Psoas muscle (tissue), 8 donors: Measurements from ENCODE around the gene CLPTM1L. TPM values are rescaled to one million over a fixed set of nuclear protein-coding genes. Genes with fewer than 3 reads are reported as not detected.
"Not testable (repeated sequence)": the region's sequence is repeated elsewhere in the genome, so short reads cannot be mapped to it uniquely, and the experiment has no call there.

Experiments used
- ATAC-seq, 4 donors: fragments of 200-7000 bp; cut with Tn5 transposase; one replicate each; pipeline ENCODE4 v1.9.1; 2020; ENCODE audit warnings: moderate library complexity in 3 of 4, mild to moderate bottlenecking in 2 of 4
- DNase-seq, 2 donors: peaks; one replicate each; pipeline ENCODE4 v3.0.0-alpha.2; 2020
- H3K27ac ChIP-seq: fragments of 200-600 bp; one replicate; pipeline ENCODE4 v1.8.0; 2022
- H3K27me3 ChIP-seq, 3 donors: fragments of 200-600 bp in 1 of 3; one replicate each; pipeline versions ENCODE4 v1.6.1 to v1.8.0; 2013 to 2022; ENCODE audit warnings: low read length in 2 of 3, mild to moderate bottlenecking in 2 of 3, moderate library complexity in 1 of 3; ENCODE audit not compliant: insufficient read depth in 3 of 3
- H3K36me3 ChIP-seq, 2 donors: fragments of 200-600 bp in 1 of 2; one replicate each; pipeline versions ENCODE4 v1.6.1 to v1.8.0; 2013 to 2022; ENCODE audit warnings: low read depth in 1 of 2, mild to moderate bottlenecking in 1 of 2, moderate library complexity in 1 of 2; ENCODE audit not compliant: insufficient read depth in 1 of 2
- H3K4me1 ChIP-seq: fragments of 200-600 bp; one replicate; pipeline ENCODE4 v1.8.0; 2022
- H3K4me3 ChIP-seq: fragments of 200-600 bp; one replicate; pipeline ENCODE4 v1.8.0; 2022; ENCODE audit warnings: mild to moderate bottlenecking
- H3K9me3 ChIP-seq: fragments of 200-600 bp; one replicate; pipeline ENCODE4 v1.8.0; 2022
- WGBS, 3 donors: extraction: QIAGEN DNeasy Blood & Tissue Kit; methylation state at CpG; one replicate each; pipeline versions ENCODE4 v1.1.6 to v1.1.7; 2013; 5-methylcytosine and 5-hydroxymethylcytosine counted together
- intact Hi-C, 2 donors: fragments of 100-400 bp; cut with DNase I; formaldehyde crosslinking; loops; one replicate each; pipeline versions ENCODE4 v1.11.0 to v1.14.2; 2022
- polyA plus RNA-seq, 3 donors: library from polyadenylated mRNA; stranded (reverse); fragments of 200-250 nt; gene quantifications; one replicate each; pipeline ENCODE4 v1.2.3, GENCODE V29; 2013
- total RNA-seq, 4 donors: library from RNA; stranded (reverse); fragmentation: NEBNext Ultra II Directional in 2 of 4; extraction: Animal tissue kit (Norgen Biotek cat#: 25700) in 2 of 4; gene quantifications; one replicate each; pipeline versions ENCODE4 v1.2.1 to v1.2.4, GENCODE V29; 2021 to 2023
- TF ChIP-seq, protein P1 (sequence below): fragments of 200-600 bp; IDR thresholded peaks from one replicate; pipeline ENCODE4 v1.8.0; 2022; ENCODE audit warnings: antibody characterized with exemption
- donor health status: healthy with polysubstance abuse.
- donor health status: DM: no; HTN: no; CAD: no; lungs with moderate emphysema.
- donor health status: Bipolar disorder and iron deficiency.
- donor health status: healthy.
- donor health status: DM: yes; HTN: yes; CAD: no.
- donor health status: DM: no; HTN: no; CAD: no.
- donor health status: DM: no; HTN: no; CAD: no.
- donor health status: DM: yes; HTN: yes; CAD: no.

The CLPTM1L gene
- total and polyA plus RNA-seq, 7 donors, result 24.2 to 92.4 (median 34.8) TPM

DNA sequence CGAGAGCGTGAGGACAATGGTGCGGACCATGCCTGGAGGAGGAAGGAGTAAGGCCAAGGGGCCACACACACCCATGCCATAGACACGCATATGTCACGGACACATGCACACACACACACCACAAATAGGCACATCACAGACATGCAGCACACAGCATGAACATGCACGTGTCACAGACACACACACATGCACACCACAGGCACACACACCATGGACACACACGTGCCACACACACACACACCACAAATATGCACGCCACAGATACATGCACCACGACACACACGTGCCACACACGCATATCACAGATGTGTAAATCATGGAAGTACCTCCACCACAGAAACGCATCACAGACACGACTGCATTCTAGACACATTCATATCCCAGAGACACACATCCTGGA lies 66.7 kb downstream of the CLPTM1L start:
- ATAC-seq, result no peak

DNA sequence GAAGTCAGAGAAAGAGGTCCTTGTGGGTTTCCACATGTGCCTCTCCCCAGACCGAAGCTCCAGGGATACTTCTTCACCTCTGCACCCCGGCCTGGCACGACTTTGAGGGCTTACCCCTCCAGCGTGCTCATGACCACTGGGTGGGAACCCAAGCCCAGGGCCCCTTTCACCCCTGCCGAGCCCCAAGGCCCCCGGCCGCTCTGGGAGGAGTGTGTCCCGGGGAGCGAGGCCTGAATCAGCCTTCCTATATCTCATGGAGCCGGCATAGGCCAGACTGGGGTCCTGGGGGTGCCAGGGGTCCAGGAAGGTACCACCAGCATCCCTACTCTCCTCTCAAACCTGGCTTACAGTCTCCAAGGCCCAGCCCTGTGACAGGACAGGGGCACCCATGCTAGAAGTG lies 67.1 kb downstream of the CLPTM1L start:
- ATAC-seq, result no peak
- H3K9me3 ChIP-seq, result no peaks in the 10 kb centered on the region
- H3K27me3 ChIP-seq, result no peaks in the 10 kb centered on the region
- H3K27ac ChIP-seq, result no peak overlapping the region
- H3K4me1 ChIP-seq, result no peaks in the 10 kb centered on the region
- DNase-seq, result no peak
- TF ChIP-seq, protein P1, sequence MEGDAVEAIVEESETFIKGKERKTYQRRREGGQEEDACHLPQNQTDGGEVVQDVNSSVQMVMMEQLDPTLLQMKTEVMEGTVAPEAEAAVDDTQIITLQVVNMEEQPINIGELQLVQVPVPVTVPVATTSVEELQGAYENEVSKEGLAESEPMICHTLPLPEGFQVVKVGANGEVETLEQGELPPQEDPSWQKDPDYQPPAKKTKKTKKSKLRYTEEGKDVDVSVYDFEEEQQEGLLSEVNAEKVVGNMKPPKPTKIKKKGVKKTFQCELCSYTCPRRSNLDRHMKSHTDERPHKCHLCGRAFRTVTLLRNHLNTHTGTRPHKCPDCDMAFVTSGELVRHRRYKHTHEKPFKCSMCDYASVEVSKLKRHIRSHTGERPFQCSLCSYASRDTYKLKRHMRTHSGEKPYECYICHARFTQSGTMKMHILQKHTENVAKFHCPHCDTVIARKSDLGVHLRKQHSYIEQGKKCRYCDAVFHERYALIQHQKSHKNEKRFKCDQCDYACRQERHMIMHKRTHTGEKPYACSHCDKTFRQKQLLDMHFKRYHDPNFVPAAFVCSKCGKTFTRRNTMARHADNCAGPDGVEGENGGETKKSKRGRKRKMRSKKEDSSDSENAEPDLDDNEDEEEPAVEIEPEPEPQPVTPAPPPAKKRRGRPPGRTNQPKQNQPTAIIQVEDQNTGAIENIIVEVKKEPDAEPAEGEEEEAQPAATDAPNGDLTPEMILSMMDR, result no peak
- WGBS, 3 donors, result 87 to 92% (median 89%) methylated on average over 10 of the region's 10 CpGs
- no peak overlapping the region for H3K4me3 ChIP-seq
- intact Hi-C loops, result no loop called here
- H3K36me3 ChIP-seq, result no peaks in the 10 kb centered on the region

More for the DNA sequence above, 66.7 kb downstream of the CLPTM1L start:
- H3K27ac ChIP-seq, result no peak overlapping the region
- TF ChIP-seq, protein P1, result no peak
- WGBS, 3 donors, result 93 to 94% (median 94%) methylated on average over 13 of the region's 13 CpGs
- DNase-seq, result no peak
- H3K4me1 ChIP-seq, result no peaks in the 10 kb centered on the region
- H3K27me3 ChIP-seq, result no peaks in the 10 kb centered on the region
- H3K9me3 ChIP-seq, result no peaks in the 10 kb centered on the region
- no peak overlapping the region for H3K4me3 ChIP-seq
- intact Hi-C loops, result no loop called here
- no peaks in the 10 kb centered on the region for H3K36me3 ChIP-seq

DNA sequence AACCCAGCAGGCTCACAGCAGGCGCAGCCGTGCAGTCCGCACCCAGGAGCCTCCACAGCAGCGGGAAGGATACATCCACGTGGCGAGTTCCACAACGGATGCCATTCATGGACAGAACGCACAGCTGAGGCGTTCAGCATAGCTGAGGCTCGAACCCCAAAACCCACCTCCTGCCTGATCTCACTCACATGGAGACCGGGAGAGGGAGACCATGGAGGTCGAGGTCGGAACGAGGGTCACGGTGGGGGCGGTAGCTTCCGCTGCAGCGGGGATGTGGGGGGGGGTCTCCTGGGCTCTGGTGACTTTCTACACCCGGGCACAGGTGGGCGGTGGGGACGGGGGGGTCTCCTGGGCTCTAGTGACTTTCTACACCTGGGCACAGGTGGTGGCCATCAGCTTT lies 67.6 kb downstream of the CLPTM1L start:
- intact Hi-C loops, result no loop called here
- no peak for DNase-seq
- TF ChIP-seq, protein P1, result no peak
- Histone ChIP-seq H3K4me3 (no peak overlapping the region), H3K27me3 (no peaks in the 10 kb centered on the region), H3K9me3 (no peaks in the 10 kb centered on the region), H3K27ac (no peak overlapping the region), H3K36me3 (no peaks in the 10 kb centered on the region), H3K4me1 (no peaks in the 10 kb centered on the region)
- ATAC-seq, result no peak
- 83 to 88% (median 83%) methylated on average over 20 to 21 of the region's 21 CpGs for WGBS, 3 donors

GRCh38 chr5:1276930-1277329 lies 68.0 kb downstream of the CLPTM1L start:
- intact Hi-C loops, result no loop called here
- no peak overlapping the region for H3K27ac ChIP-seq
- no peak overlapping the region for H3K4me3 ChIP-seq
- TF ChIP-seq, protein P1, result no peak
- WGBS, 3 donors, result 84 to 85% (median 85%) methylated on average over 20 of the region's 20 CpGs
- no peaks in the 10 kb centered on the region for H3K27me3 ChIP-seq
- DNase-seq (no peak), ATAC-seq (no peak)
- no peaks in the 10 kb centered on the region for H3K9me3 ChIP-seq
- H3K4me1 ChIP-seq, result no peaks in the 10 kb centered on the region
- H3K36me3 ChIP-seq, result no peaks in the 10 kb centered on the region

- H3K36me3 ChIP-seq, H3K9me3 ChIP-seq, intact Hi-C loops, DNase-seq, H3K4me1 ChIP-seq, H3K27ac ChIP-seq, H3K27me3 ChIP-seq, H3K4me3 ChIP-seq, ATAC-seq: not testable (repeated sequence)
- 69 to 79% (median 75%) methylated on average over 10 of the region's 10 CpGs for WGBS, 3 donors
Observed at GRCh38 chr5:1275397-1276391, 69.2 kb downstream of the CLPTM1L start.
